Activated CD4-positive, alpha-beta T cell treated with anti-CD3 and anti-CD28 coated beads, Interleukin-2, amount 10 ng/mL, durations not matched to agents 24 days and 14 days (primary cell): Measurements from ENCODE around the gene NUS1. TPM values are rescaled to one million over a fixed set of nuclear protein-coding genes. Genes with fewer than 3 reads are reported as not detected.
"Not testable (repeated sequence)": the region's sequence is repeated elsewhere in the genome, so short reads cannot be mapped to it uniquely, and the experiment has no call there.

Experiments
- DNase-seq: peaks from one replicate; pipeline ENCODE4 v3.0.0; 2022
- H3K27ac Mint-ChIP-seq: one replicate; pipeline ENCODE4 v1.8.0; 2022; ENCODE audit warnings: mild to moderate bottlenecking, mixed read lengths
- H3K27me3 Mint-ChIP-seq: one replicate; pipeline ENCODE4 v1.8.0; 2022; ENCODE audit warnings: mixed read lengths
- H3K36me3 Mint-ChIP-seq: one replicate; pipeline ENCODE4 v1.8.0; 2022; ENCODE audit warnings: low read depth, mild to moderate bottlenecking, mixed read lengths
- H3K4me1 Mint-ChIP-seq: one replicate; pipeline ENCODE4 v1.8.0; 2021; ENCODE audit warnings: mixed read lengths
- H3K4me3 Mint-ChIP-seq: one replicate; pipeline ENCODE4 v1.8.0; 2022; ENCODE audit warnings: mild to moderate bottlenecking, moderate library complexity, mixed read lengths
- H3K9me3 Mint-ChIP-seq: one replicate; pipeline ENCODE4 v1.8.0; 2021; ENCODE audit warnings: mixed read lengths
- intact Hi-C: fragments of 100-400 bp; cut with micrococcal nuclease; formaldehyde crosslinking; loops from one replicate; pipeline ENCODE4 v1.15.1; 2023
- total RNA-seq: library from RNA; stranded (reverse); gene quantifications from 2 replicates; pipeline ENCODE4 v1.2.3, GENCODE V29; 2022

Gene NUS1
- total RNA-seq, 1 donor from 2014 or later = 49.7 TPM

GRCh38 chr6:117739869-117740268 is 64.6 kb downstream of the NUS1 start:
- Mint-ChIP-seq H3K27me3 (no peaks in the 10 kb centered on the region), H3K4me3 (no peak overlapping the region), H3K36me3 (no peaks in the 10 kb centered on the region), H3K4me1 (no peaks in the 10 kb centered on the region), H3K27ac (no peak overlapping the region), H3K9me3 (no peaks in the 10 kb centered on the region)
- DNase-seq = no peak
- intact Hi-C loops = no loop called here

DNA sequence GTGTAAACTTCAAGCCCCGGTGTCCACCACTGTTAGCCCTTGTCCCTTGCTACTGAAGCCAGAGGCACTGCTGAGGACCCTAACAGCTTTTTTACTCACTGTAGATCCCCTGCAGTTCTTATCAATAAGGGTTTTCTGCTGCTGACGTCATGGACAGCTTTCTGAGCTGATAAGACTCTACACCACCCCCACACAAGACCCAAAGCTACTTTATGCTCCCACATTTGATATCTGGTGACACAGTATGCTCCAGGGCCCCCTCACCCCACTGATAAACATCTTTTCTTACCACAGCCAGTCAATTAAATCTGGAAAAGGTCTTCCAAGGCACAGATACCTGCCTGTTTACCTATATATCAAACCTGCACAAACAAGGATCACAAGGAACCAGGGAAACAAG is 65.3 kb downstream of the NUS1 start:
- intact Hi-C loops = no loop called here
- Mint-ChIP-seq H3K36me3 (no peaks in the 10 kb centered on the region), H3K4me1 (no peaks in the 10 kb centered on the region), H3K27ac (no peak overlapping the region), H3K27me3 (no peaks in the 10 kb centered on the region), H3K9me3 (no peaks in the 10 kb centered on the region), H3K4me3 (no peak overlapping the region)
- no peak for DNase-seq

GRCh38 chr6:117750675-117751074 is 75.4 kb downstream of the NUS1 start:
- not testable (repeated sequence) for H3K4me1 Mint-ChIP-seq

More at GRCh38 chr6:117750675-117751074, 75.4 kb downstream of the NUS1 start:
- H3K4me3 Mint-ChIP-seq, H3K27ac Mint-ChIP-seq, H3K27me3 Mint-ChIP-seq, DNase-seq, intact Hi-C loops, H3K36me3 Mint-ChIP-seq: not testable (repeated sequence)
- H3K9me3 Mint-ChIP-seq = peaks cover 12% of the 10 kb centered on the region

Other genes with a start within 250 kb of the NUS1 start
- gene ROS1, start 249.5 kb upstream of the NUS1 start, total RNA-seq = not detected in 2 replicates
- gene DCBLD1, start 192.8 kb upstream of the NUS1 start, total RNA-seq = 3.7 and 4.8 TPM in 2 replicates
- 22.2 TPM in 2 replicates for gene GOPC, start 73.0 kb upstream of the NUS1 start, total RNA-seq
- gene SLC35F1, start 231.8 kb downstream of the NUS1 start, total RNA-seq = 0.05 TPM in 1 of 2 replicates, not detected in the other